ENCODE data around the gene ZFP57. TPM values are rescaled to one million over a fixed set of nuclear protein-coding genes. Genes with fewer than 3 reads are reported as not detected.

The ZFP57 gene
- total and polyA plus RNA-seq, 10 of the 15 experiments (the other 5 are each of a cell fraction or from before 2014, with no cell fraction given): not detected

DNA sequence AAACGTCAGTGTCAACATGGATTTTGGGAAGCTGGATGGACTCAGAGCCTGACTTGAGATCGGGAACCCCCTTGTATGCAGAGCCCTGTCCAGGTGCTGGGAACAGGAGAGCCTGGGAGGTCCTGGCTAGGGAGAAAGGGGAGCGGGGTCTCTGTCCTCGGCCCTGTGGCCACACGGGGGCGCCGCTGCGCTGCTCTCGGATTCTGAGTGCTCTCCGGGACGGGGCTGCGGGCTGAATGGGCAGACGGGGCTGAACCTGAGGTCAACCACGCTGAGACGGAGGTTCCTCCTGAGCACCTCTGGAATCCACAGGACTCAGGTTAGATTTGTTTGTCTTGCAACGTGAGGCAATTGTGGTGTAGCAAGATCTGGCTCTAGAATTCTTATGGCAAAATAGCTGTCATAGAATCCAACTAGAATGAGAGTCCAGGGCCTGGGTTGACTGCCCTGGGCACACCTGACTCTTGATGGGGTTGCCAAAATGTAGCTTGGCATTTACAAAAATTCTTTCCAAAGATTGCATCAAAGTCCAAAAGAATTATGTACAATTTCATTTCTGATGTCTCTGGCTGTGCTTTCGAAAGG, 21.7 kb upstream of the ZFP57 start (continued):
- TF ChIP-seq CUX1 (IDR thresholded peaks at IDR 0.05; ENCODE audit: insufficient replicate concordance, low read depth, low read length) (no peak), CHD2 (IDR thresholded peaks at IDR 0.05; ENCODE audit: borderline replicate concordance, low read depth, low read length) (no peak), CHD1 (IDR thresholded peaks at IDR 0.05; ENCODE audit: low read depth, low read length) (no peak), NR2F1 (conservative IDR thresholded peaks at IDR 0.05) (peak; percentile 62), BRCA1 (IDR thresholded peaks at IDR 0.05; ENCODE audit: low read depth, low read length) (no peak), PRDM15 (CRISPR knock-in tag; IDR thresholded peaks at IDR 0.05) (no peak)
- TF ChIP-seq, protein P1, sequence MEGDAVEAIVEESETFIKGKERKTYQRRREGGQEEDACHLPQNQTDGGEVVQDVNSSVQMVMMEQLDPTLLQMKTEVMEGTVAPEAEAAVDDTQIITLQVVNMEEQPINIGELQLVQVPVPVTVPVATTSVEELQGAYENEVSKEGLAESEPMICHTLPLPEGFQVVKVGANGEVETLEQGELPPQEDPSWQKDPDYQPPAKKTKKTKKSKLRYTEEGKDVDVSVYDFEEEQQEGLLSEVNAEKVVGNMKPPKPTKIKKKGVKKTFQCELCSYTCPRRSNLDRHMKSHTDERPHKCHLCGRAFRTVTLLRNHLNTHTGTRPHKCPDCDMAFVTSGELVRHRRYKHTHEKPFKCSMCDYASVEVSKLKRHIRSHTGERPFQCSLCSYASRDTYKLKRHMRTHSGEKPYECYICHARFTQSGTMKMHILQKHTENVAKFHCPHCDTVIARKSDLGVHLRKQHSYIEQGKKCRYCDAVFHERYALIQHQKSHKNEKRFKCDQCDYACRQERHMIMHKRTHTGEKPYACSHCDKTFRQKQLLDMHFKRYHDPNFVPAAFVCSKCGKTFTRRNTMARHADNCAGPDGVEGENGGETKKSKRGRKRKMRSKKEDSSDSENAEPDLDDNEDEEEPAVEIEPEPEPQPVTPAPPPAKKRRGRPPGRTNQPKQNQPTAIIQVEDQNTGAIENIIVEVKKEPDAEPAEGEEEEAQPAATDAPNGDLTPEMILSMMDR (IDR thresholded peaks at IDR 0.05 in 2 of 3, conservative IDR thresholded peaks at IDR 0.05 in 1 of 3; ENCODE audit: control insufficient read depth in 2 of 3, extremely low read depth in 1 of 3, insufficient read depth in 1 of 3, low read depth in 3 of 3, low read length in 3 of 3): peak; percentile 69 to 84 (median 84)
- TF ChIP-seq, protein P2, sequence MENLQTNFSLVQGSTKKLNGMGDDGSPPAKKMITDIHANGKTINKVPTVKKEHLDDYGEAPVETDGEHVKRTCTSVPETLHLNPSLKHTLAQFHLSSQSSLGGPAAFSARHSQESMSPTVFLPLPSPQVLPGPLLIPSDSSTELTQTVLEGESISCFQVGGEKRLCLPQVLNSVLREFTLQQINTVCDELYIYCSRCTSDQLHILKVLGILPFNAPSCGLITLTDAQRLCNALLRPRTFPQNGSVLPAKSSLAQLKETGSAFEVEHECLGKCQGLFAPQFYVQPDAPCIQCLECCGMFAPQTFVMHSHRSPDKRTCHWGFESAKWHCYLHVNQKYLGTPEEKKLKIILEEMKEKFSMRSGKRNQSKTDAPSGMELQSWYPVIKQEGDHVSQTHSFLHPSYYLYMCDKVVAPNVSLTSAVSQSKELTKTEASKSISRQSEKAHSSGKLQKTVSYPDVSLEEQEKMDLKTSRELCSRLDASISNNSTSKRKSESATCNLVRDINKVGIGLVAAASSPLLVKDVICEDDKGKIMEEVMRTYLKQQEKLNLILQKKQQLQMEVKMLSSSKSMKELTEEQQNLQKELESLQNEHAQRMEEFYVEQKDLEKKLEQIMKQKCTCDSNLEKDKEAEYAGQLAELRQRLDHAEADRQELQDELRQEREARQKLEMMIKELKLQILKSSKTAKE (IDR thresholded peaks at IDR 0.05; ENCODE audit: low read depth, poor library complexity, severe bottlenecking): no peak
- TF ChIP-seq, protein P3, sequence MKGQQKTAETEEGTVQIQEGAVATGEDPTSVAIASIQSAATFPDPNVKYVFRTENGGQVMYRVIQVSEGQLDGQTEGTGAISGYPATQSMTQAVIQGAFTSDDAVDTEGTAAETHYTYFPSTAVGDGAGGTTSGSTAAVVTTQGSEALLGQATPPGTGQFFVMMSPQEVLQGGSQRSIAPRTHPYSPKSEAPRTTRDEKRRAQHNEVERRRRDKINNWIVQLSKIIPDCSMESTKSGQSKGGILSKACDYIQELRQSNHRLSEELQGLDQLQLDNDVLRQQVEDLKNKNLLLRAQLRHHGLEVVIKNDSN (IDR thresholded peaks at IDR 0.05; ENCODE audit: borderline replicate concordance, extremely low read length, insufficient read depth, low read depth, low read length): no peak
- TF ChIP-seq, protein P4, sequence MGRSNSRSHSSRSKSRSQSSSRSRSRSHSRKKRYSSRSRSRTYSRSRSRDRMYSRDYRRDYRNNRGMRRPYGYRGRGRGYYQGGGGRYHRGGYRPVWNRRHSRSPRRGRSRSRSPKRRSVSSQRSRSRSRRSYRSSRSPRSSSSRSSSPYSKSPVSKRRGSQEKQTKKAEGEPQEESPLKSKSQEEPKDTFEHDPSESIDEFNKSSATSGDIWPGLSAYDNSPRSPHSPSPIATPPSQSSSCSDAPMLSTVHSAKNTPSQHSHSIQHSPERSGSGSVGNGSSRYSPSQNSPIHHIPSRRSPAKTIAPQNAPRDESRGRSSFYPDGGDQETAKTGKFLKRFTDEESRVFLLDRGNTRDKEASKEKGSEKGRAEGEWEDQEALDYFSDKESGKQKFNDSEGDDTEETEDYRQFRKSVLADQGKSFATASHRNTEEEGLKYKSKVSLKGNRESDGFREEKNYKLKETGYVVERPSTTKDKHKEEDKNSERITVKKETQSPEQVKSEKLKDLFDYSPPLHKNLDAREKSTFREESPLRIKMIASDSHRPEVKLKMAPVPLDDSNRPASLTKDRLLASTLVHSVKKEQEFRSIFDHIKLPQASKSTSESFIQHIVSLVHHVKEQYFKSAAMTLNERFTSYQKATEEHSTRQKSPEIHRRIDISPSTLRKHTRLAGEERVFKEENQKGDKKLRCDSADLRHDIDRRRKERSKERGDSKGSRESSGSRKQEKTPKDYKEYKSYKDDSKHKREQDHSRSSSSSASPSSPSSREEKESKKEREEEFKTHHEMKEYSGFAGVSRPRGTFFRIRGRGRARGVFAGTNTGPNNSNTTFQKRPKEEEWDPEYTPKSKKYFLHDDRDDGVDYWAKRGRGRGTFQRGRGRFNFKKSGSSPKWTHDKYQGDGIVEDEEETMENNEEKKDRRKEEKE (IDR thresholded peaks at IDR 0.05): no peak
